K562 (cell line): ENCODE results near the gene GARIN5B. TPM values are rescaled to one million over a fixed set of nuclear protein-coding genes. Genes with fewer than 3 reads are reported as not detected.

Source experiments
- ADNP ChIP-seq: fragments of 200-800 bp; sonication (Bioruptor generic); IDR thresholded peaks from 2 replicates; pipeline ENCODE4 v1.6.1; 2016; ENCODE audit warnings: missing genetic modification characterization, missing compliant biosample characterization
- E2F6 ChIP-seq, 2 experiments: IDR thresholded peaks; 2 replicates each; pipeline ENCODE4 v1.6.1; 2011; ENCODE audit warnings: borderline replicate concordance in 1 of 2, control low read depth in 1 of 2, low read depth in 1 of 2, low read length in 1 of 2, mild to moderate bottlenecking in 1 of 2, mixed read lengths in 1 of 2, moderate library complexity in 1 of 2; ENCODE audit not compliant: insufficient read depth in 1 of 2, insufficient read length in 1 of 2, poor library complexity in 1 of 2, severe bottlenecking in 1 of 2; ENCODE audit errors: extremely low read depth in 1 of 2
- EZH2 ChIP-seq: IDR thresholded peaks from 2 replicates; pipeline ENCODE4 v1.6.1; 2012; ENCODE audit warnings: low read depth, mild to moderate bottlenecking, inconsistent platforms, low read length, borderline replicate concordance
- FOXJ2 ChIP-seq: fragments of 200-800 bp; sonication (Bioruptor generic); IDR thresholded peaks from 2 replicates; pipeline ENCODE4 v1.6.1; 2016; ENCODE audit warnings: missing genetic modification characterization, missing compliant biosample characterization
- FUS ChIP-seq: fragments of 200-400 bp; formaldehyde crosslinking; optimal IDR thresholded peaks from 2 replicates; pipeline ENCODE3; 2017; ENCODE audit warnings: low read depth, low read length
- LARP7 ChIP-seq: fragments of 450-650 bp; IDR thresholded peaks from 2 replicates; pipeline ENCODE4 v1.6.1; 2016
- MIER1 ChIP-seq: fragments of 450-650 bp; IDR thresholded peaks from 2 replicates; pipeline ENCODE4 v1.6.1; 2016; ENCODE audit warnings: antibody characterized with exemption, mild to moderate bottlenecking, low read depth
- NCOR1 ChIP-seq: fragments of 450-650 bp; IDR thresholded peaks from 2 replicates; pipeline ENCODE4 v1.6.1; 2016; ENCODE audit warnings: mild to moderate bottlenecking, moderate library complexity
- RFX1 ChIP-seq: fragments of 450-650 bp; IDR thresholded peaks from 2 replicates; pipeline ENCODE4 v1.6.1; 2016; ENCODE audit warnings: mild to moderate bottlenecking, moderate library complexity
- RREB1 ChIP-seq: fragments of 250-450 bp; sonication (Bioruptor Pico); IDR thresholded peaks from 2 replicates; pipeline ENCODE4 v1.4.0; 2020
- THRA ChIP-seq: fragments of 450-650 bp; IDR thresholded peaks from 2 replicates; pipeline ENCODE4 v1.6.1; 2017; ENCODE audit warnings: mild to moderate bottlenecking, moderate library complexity
- ZNF76 ChIP-seq: fragments of 250-450 bp; sonication (Bioruptor Pico); IDR thresholded peaks from 2 replicates; pipeline ENCODE4 v1.4.0; 2020; ENCODE audit warnings: mild to moderate bottlenecking, moderate library complexity, borderline replicate concordance
- ZNF79 ChIP-seq: fragments of 250-450 bp; sonication (Bioruptor Pico); IDR thresholded peaks from 2 replicates; pipeline ENCODE4 v1.4.0; 2020; ENCODE audit warnings: low read depth, mild to moderate bottlenecking, moderate library complexity
- polyA plus RNA-seq, 8 experiments: library from polyadenylated mRNA; depleted of rRNA in 4 of 8; stranded (reverse) in 5 of 8; unstranded in 3 of 8; fragments of >200 nt; fragmentation: Nextera tagmentation in 2 of 8; fragmentation: Illumina TruSeq in 1 of 8; extraction: Ambion mirVana in 2 of 8; extraction: Trizol in 1 of 8; gene quantifications; 2 replicates each; pipeline versions ENCODE4 v1.2.1 to v1.2.3, GENCODE V29; 2011 to 2014; ENCODE audit warnings: inconsistent platforms in 1 of 8, missing spikeins in 1 of 8
- total RNA-seq, 7 experiments: library from RNA; depleted of rRNA in 6 of 7; stranded (reverse); fragments of >200 nt in 6 of 7; fragmentation: Illumina TruSeq in 2 of 7; extraction: Trizol in 2 of 7; gene quantifications; 2 replicates each; pipeline versions ENCODE4 v1.2.1 to v1.2.3, GENCODE V29; 2011 to 2021; ENCODE audit warnings: low replicate concordance in 1 of 7
- TF ChIP-seq, protein P1 (sequence below): fragments of 250-450 bp; sonication (Bioruptor Pico); IDR thresholded peaks from 2 replicates; pipeline ENCODE4 v1.4.0; 2020; ENCODE audit warnings: mild to moderate bottlenecking, moderate library complexity
- TF ChIP-seq, protein P2 (sequence below): IDR thresholded peaks from 2 replicates; pipeline ENCODE4 v1.6.1; 2011; ENCODE audit warnings: borderline replicate concordance, low read depth, mild to moderate bottlenecking, moderate library complexity, low read length; ENCODE audit not compliant: insufficient read depth, poor library complexity, severe bottlenecking

The GARIN5B gene
- total and polyA plus RNA-seq, 9 of the 15 experiments (the other 6 are each of a cell fraction or from before 2014, with no cell fraction given) = not detected

DNA sequence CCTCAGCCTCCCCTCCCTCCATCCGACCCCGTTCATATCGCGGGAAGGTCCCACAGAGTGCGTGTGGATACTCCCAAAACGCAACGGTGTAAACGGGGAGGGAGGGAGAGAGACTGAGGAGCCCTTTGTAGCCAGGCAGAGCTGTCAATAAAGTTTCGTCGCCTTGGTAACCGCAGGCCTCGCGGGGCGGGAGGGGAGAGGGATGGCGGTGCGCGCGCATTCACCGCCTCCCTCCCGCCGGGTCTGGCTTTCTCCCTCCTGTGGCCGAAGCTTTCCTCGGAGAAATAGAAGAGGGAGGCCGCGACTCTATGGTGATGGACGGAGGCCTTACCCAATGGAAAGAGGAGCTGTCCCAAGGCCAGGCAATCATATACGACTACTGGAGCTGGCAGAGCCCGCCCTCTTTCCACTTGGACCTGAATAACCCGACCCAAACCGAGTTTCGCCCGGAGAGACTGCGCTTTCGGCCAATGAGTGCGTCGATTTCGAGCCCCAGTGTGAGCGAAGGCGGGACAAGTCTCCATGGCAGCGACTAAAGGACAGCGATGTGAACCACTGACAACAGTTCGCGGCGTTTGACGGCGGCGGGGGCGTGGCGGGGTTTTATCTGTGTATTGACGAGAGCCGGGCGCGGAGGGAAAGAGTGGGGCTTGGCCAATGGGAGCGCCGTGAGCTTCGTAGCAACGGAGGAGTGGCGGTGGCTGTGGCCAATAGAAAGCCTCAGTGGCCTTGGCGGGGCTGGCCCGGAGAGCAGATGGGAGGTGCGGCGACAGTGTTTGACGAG is 23.8 kb downstream of the GARIN5B start, which contains the start of gene KMT5C (continued):
- TF ChIP-seq RREB1 (CRISPR knock-in tag) (no peak), NCOR1 (no peak), LARP7 (no peak), RFX1 (peak; percentile 98), THRA (no peak), FOXJ2 (tag) (peak; percentile 92), FUS (no peak), E2F6 (IDR thresholded peaks at IDR 0.05; ENCODE audit: borderline replicate concordance in 1 of 2, extremely low read depth in 1 of 2, insufficient read depth in 1 of 2, insufficient read length in 1 of 2, low read depth in 1 of 2, low read length in 1 of 2, poor library complexity in 1 of 2, severe bottlenecking in 1 of 2) (peak; percentile 57 to 71), ADNP (tag) (no peak), MIER1 (no peak), ZNF79 (CRISPR knock-in tag) (no peak), ZNF76 (CRISPR knock-in tag) (no peak), EZH2 (no peak)
- TF ChIP-seq, protein P1, sequence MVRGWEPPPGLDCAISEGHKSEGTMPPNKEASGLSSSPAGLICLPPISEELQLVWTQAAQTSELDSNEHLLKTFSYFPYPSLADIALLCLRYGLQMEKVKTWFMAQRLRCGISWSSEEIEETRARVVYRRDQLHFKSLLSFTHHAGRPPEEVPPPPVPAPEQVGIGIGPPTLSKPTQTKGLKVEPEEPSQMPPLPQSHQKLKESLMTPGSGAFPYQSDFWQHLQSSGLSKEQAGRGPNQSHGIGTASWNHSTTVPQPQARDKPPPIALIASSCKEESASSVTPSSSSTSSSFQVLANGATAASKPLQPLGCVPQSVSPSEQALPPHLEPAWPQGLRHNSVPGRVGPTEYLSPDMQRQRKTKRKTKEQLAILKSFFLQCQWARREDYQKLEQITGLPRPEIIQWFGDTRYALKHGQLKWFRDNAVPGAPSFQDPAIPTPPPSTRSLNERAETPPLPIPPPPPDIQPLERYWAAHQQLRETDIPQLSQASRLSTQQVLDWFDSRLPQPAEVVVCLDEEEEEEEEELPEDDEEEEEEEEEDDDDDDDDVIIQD (CRISPR knock-in tag) = no peak
- TF ChIP-seq, protein P2, sequence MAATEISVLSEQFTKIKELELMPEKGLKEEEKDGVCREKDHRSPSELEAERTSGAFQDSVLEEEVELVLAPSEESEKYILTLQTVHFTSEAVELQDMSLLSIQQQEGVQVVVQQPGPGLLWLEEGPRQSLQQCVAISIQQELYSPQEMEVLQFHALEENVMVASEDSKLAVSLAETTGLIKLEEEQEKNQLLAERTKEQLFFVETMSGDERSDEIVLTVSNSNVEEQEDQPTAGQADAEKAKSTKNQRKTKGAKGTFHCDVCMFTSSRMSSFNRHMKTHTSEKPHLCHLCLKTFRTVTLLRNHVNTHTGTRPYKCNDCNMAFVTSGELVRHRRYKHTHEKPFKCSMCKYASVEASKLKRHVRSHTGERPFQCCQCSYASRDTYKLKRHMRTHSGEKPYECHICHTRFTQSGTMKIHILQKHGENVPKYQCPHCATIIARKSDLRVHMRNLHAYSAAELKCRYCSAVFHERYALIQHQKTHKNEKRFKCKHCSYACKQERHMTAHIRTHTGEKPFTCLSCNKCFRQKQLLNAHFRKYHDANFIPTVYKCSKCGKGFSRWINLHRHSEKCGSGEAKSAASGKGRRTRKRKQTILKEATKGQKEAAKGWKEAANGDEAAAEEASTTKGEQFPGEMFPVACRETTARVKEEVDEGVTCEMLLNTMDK = peak; percentile 54
